GM21825 (cell line): Measurements from ENCODE around the gene IYD.
"Not testable (repeated sequence)": the region's sequence is repeated elsewhere in the genome, so short reads cannot be mapped to it uniquely, and the experiment has no call there.

ENCODE experiments used
- ATAC-seq: cut with Tn5 transposase; IDR thresholded peaks from one replicate; pipeline ENCODE4 v1.9.1; 2021; ENCODE audit warnings: mild to moderate bottlenecking, moderate library complexity; ENCODE audit not compliant: unreplicated experiment

The IYD gene

GRCh38 chr6:150352321-150353296, 16.2 kb upstream of the IYD start:
- no peak for ATAC-seq

GRCh38 chr6:150353445-150353844, 15.4 kb upstream of the IYD start:
- no peak for ATAC-seq

DNA sequence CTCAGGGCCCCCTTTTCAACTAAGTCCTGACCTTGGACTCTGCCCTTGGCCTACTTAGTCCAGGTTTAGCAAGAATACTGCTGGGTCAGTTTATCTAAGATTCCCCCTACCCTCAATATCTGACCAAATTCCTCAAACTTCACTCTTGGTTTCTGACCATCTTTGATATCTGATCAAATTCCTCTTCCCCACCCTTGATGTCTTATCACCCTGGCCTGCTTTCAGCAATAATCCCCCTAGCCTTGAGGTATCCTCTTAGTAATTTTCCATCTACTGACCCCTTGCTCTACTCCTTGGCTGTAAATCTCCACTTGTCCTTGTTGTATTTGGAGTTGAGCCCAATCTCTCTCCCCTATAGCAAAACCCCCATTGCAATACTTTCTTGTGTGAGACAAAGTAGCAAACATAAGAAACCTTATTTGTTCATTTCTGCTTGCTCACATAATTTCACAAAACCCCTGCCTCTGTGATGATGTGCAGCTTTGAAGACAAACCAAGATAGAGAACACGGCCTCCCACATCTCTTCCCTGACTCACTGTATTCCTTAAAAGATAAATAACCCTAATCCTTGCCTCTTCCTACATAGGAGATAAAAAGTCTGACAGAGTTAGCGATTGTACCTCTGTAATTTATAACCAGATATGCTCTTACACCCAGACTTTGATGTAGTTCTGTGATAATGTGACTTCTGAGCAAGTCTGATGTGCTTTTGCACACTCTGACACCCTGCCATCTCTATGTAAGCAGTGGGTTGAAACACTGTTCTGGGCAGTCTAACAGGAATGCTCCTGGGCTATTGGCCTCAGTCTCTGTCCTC, 13.8 kb upstream of the IYD start:
- no peak for ATAC-seq

GRCh38 chr6:150355932-150356331, 12.9 kb upstream of the IYD start:
- ATAC-seq = no peak

- no peak for ATAC-seq
Observed at GRCh38 chr6:150361876-150362275, 6.9 kb upstream of the IYD start.

- ATAC-seq = no peak
Observed at GRCh38 chr6:150363733-150364132, 5.1 kb upstream of the IYD start.

DNA sequence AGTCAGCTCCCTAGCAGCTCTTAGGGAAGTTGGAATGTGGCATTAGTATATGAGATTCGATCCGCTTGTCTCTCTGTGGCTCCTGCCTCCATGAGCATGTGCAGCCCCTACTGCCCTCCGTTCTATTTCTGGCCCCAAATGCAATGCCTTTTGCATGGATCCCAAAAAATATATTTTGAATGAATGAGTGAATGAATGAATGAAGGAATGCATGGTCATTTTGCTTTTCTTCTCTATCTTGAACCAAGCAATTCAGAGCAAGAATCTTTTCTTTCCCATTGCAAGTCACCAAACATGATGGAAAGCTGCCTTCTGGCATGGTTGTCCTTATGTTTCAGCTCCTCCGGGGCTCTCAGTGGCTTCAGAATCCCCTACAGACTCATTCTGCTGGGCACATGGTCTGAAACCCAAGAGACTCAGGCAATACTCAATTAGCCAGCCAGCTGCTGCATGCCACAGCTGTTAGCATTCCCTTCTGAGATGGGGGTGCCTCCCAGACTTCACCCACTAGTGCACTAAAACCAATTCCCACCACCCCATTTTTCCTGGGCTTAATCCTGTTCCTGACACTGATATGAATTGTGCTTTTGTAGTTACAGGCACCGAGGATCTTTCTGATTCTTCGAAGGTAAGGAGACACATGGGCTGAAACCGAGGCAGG, 2.6 kb upstream of the IYD start:
- ATAC-seq = no peak

GRCh38 chr6:150369408-150369807, 596 bp downstream of the IYD start:
- no peak for ATAC-seq

DNA sequence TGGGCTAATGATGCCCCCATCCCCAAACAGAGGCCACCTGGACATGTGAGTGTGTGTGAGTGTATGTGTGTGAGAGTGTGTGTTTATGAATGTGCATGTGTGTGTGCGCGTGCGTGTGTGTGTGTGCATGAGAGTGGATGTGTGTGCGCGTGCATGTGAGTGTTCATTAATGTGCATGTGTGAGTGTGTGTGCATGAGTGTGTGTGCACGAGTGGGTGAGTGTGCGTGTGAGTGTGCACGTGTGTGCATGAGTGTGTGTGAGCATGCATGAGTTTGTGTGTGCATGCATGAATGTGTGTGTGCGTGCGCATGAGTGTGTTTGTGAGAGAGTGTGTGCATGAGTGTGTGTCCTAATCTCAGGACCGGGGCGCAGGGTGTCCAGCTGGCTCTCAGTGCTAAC, 1.3 kb downstream of the IYD start:
- ATAC-seq = no peak

- ATAC-seq = no peak
Observed at GRCh38 chr6:150371356-150371755, 2.5 kb downstream of the IYD start.

DNA sequence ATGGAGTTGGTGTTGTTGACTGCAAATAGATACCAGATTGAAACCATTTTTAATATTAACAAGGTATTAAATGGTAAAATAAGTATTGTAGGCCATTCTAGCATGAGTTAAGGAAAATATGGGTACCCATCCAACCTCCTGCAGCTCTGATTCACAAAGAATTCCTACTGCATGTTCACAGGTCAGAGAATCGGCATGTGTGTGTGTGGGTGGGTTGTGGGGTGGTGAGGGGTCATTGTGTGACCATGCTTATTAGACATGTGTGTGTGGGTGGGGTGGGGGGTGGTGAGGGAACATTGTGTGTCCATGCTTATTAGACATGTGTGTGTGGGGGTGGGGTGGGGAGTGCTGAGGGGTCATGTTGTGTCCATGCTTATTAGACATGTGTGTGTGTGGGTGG, 3.2 kb downstream of the IYD start:
- ATAC-seq = no peak

DNA sequence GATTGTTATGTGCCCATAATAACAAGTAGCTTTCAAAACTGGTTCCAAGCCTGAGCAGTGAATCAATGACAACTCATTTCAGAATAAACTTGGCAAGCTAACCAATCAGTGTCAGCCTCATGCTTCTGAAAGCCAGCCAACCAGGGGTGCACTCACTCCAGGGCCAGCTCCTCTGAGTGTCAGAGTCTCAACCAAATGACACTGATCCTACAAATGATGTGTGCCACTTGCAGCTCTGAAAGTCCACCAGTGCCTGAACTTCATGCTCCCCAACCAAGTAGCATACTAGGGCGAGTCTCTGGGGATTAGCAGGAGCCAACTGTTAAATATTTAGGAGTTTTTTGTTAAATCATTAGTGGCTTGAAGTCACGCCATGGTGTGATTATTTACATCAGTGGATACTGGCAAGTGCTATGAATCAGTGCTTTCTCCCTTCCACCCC, 4.5 kb downstream of the IYD start:
- ATAC-seq = no peak

DNA sequence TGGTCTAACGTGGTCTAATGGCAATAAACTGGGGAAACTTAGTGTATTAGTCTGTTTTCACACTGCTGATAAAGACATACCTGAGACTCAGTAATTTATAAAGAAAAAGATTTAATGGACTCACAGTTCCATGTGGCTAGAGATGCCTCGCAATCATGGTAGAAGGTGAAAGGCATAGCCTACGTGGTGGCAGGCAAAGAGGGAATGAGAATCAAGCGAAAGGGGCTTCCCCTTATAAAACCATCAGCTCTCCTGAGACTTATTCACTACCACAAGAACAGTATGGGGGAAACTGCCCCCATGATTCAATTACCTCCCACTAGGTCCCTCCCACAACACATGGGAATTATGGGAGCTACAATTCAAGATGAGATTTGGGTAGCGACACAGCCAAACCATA, 5.5 kb downstream of the IYD start:
- ATAC-seq = not testable (repeated sequence)

- ATAC-seq = no peak
Observed at GRCh38 chr6:150377211-150377781, 8.5 kb downstream of the IYD start.

GRCh38 chr6:150380256-150380655, 11.4 kb downstream of the IYD start:
- ATAC-seq = no peak

DNA sequence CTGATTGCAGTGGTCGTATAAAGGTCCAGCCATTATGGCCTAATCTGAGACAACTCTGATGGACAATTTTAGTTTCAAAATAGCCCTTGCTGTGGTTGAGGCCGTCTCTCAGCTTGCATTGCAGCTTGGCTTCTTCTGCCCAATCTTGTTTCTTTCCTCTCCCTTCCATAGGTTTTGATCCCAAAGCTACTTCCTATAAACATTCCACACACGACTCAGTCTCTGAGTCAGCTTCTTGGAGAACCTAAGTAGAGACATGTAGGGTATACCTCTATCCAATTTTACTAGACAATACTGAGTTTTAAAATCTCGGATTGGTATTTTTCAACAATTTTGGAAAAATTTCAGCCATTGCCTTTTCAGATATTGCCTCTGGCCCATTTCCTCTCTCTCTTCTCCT, 13.4 kb downstream of the IYD start:
- no peak for ATAC-seq

GRCh38 chr6:150391414-150391813, 22.6 kb downstream of the IYD start:
- no peak for ATAC-seq

DNA sequence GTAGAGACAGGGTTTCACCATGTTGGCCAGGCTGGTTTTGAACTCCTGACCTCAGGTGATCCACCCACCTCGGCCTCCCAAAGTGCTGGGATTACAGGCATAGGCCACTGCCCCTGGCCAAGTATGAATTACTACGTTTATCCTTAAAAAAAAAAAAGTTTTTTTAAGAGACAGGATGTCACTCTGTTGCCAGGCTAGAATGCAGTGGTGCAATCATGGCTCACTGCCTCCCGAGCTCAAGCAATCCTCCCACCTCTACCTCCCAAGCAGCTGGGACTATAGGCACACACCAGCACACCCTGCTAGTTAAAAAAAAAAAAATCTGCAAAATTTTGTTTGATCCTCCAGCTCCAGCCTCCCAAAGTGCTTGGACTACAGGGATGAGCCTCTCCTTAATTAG, 23.1 kb downstream of the IYD start:
- no peak for ATAC-seq

GRCh38 chr6:150392452-150393220, 23.8 kb downstream of the IYD start:
- ATAC-seq = no peak
